Non-pigmented ciliary epithelial cell (primary cell): ENCODE data around the gene PTP4A2.

Experiments used
- DNase-seq: peaks from one replicate; pipeline ENCODE4 v3.0.0-alpha.2; 2010; ENCODE audit warnings: low read depth

PTP4A2 gene

DNA sequence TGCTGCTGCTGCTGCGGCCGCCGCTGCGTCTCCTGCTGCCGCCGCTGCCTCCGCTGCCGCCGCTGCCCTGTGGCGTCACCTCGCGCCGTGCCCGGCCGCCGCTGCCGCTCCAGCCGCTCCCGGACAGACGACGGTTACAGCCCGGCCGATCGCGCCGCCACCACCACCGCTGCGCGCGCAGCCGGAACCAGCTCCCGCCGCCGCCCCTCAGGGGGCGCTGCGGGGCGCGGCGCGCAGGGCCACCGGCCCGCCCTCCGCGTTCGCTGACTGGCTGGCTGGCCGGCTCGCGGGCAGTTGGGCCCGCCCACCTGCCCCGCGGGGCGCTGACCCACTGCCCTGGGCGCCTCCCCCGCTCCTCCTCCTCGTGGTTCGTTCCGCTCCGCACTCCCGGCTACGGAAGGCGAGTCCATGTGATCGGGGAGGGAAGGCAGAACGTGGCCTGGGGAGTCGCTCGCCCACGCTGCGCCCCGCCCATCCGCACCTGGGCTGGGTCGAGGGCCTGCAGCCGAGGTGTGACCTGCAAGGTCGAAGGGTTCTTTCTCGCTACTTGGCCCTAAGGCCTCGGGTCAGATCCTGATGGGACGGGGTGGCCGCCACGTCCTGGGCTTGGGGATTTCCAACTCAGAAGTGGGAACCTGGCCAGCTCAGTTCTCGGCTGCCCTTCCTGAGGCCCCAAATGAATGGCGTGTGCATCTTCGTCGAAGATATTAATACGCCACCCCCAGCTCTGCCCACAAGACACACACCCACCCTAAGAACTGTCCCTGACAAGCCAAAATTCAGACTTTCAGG lies at the start of gene PTP4A2:
TSS of gene PTP4A2 (minus strand) at position 185 of the 792 bp plus-strand sequence. CDS start 19,303 bp downstream, outside the sequence.
- DNase-seq = peak; percentile 75

DNA sequence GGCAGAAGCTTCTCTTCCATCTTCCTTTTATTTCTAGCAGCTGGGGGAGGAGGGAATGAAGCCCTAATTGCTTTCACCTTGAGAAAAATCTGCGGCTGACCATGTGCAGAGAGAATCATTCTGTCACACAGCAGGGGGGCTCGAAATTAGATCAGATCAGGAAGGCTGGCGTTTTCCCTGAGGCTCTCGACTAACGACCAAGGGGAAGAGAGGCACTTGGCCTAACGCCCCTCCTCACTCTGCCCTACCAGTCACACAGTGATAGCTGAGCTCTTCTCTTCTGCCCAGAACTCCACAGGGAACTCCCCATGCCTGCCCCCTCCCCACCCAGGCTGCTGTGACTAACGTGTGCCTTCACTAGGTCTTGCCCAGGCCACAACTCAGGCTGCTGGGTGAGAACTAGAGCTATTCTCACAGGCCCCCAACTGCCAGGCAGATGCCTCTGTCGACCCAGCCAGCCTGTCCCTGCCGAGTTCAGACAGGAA lies 49.0 kb upstream of the PTP4A2 start:
- no peak for DNase-seq

DNA sequence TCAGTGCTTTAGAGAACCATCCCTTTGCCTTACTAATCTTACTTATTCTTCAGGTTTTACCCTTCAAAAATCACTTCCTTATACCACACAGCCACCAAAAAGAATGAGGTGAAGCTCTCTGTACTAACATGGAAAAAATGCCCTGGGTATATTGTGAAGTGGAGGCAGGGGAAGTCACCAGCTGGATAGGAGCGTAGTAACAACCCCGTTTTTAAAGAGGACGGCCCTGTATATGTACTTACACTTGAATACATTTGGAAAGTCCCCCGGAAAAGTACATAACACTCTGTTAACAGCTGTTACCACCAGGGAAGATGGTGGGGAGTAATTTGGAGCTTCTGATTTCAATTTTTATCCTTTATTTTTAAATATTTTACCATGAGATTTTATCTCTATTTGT lies 47.3 kb upstream of the PTP4A2 start:
- no peak for DNase-seq

DNA sequence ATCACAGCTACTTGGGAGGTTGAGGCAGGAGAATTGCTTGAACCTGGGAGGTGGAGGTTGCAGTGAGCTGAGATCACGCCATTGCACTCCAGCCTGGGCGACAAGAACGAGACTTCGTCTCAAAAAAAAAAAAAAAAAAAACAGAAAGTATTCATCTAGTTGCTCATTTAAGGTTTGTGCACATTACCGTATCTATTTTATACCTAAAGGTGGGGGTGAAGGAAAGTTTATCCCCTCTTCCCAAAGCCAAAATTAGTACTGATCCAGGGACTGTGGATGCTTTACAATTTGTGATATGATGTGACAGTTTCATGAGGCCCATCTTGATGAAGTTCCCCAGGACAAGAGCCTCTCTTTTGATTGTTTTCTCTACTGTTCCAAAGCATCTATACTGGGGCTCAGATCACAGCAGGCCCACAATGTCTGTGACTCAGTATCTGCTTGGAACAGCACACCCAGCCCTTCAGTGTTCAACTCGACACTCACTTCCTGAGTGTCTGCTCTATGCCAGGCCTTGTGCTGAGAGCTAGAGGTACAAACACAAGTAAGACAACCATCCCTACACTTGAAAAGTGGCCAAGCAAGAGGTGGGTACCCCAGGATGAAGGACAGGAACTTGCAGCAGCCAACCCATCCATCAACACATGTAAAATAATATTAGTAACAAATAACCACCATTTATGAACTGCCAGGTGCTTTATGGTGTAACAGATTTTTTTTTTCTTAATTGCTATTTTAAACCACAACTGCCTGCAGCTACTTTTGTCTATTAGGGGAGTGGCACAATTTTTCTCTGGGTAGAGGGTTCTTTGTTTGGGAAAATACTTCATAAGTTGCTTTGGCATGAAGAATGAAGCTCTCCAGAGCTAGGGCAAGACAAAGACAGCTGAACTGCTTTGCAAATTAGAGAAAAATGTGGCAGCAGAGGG lies 46.5 kb upstream of the PTP4A2 start:
- peak; percentile 26 for DNase-seq

DNA sequence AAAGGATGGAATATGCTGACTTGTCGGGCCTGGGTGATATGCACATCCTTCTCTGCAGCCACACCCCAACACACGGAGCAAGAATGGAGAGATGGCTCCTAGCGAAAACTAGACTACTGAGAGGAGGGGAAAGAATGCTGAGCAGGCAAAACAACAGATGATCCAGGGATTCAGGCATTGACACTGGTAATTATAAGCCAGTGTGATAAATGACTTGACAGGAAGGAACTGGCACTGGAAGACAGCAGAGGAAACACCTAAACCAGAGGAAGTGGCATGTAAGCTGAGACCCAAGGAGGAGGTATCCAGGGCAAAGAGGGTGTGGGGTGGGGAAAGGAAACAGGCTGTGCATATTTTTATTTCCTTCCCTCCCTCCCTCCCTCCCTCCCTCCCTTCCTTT lies 43.8 kb upstream of the PTP4A2 start:
- no peak for DNase-seq

DNA sequence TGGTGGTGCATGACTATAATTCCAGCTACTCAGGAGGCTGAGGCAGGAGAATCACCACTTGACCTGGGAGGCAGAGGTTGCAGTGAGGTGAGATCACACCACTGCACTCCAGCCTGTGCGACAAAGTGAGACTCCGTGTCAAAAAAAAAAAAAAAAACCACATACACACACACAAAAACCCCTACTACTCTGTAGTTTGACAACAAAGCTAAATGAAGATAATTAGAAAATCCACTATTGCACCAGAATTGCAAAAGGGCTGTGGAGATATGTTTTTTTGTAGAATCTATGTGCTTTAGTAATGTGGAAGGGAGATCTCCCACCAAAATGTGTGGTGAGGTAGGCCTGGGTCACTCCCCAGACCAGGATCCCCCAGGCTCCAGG lies 43.3 kb upstream of the PTP4A2 start:
- DNase-seq = no peak

DNA sequence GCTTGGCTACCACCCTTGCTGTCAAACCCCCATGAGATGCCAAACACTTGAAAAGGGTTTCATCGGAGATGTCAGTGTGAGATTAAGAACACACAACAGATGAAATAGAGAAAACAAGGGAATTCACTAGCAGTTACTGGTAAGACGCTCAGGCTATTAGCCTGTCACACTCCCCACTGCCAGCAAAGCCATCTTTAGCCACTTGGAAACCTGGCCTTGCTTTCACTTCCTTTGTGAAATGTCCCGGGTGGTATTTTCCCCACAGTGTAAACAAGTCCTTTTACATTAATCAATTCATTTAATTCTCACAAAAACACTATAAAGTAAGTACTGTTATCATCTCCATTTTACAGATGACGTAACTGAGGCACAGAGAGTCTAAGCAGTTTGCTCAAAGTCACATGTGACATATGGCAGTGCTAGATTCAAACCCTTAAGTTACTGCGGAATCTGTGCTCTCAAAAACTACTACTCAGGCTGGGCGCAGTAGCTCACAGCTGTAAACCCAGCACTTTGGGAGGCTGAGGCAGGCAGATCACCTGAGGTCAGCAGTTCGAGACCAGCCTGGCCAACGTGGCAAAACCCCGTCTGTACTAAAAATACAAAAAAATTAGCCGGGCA lies 42.8 kb upstream of the PTP4A2 start:
- DNase-seq = no peak

DNA sequence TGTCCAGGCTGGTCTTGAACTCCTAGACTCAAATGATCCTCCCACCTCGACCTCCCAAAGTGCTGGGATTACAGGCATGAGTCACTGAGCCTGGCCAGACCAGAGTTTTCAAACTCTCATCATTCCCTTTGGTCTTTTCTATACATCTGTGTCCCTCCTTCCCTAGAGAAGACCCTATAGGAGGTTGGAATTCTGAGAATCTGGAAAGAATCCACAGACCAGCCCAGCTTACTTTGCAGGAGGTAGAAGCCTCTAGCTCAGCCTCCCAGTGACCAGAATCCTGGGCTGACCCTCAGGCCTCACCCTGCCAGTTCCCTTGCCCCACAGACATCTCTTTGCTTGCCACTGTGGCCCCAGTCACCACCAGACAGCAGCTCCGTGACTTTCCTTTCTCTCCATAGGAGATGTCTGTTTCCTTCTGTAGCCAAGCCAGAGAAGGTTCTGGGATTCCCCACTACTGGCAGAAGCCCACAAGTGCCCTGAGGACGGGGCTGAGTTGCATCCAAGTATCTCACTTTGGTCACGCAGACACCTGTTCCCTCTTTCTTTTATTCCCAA lies 40.8 kb upstream of the PTP4A2 start:
- no peak for DNase-seq

DNA sequence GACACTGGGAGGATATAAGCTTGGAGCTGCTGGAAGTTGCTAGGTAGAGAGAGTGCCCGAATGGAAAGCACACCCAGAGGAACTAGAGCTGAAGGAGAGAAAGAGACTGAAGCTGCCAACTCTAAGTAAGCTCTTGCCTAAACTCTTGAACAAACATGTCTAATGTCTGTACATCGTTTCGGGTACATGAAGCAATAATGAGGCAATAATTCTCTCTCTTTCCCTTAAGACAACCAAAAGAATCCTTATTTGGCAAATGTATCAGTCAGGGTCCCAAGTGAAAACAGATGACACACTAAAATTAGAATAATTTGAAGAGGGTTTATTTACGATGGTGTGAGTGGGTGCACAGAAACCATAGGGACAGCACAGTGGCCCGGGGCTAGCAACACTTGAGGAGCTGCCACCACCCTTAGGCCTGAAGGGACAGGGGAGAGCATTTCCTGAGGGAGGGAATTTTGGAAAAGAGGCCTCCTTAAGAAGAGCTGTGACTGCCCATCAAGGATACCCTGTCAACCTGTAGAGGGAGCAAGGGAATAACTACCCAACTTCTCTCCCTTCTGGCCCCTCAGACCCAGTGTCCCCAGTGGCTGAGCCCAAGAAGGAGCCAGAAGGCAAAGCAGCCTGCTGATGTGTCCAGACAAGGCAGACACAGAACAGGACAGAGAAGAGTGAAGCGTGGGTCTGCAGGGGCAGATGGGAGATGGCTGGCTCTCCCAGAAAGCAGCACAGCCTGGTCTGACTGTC lies 39.4 kb upstream of the PTP4A2 start:
- DNase-seq = no peak

DNA sequence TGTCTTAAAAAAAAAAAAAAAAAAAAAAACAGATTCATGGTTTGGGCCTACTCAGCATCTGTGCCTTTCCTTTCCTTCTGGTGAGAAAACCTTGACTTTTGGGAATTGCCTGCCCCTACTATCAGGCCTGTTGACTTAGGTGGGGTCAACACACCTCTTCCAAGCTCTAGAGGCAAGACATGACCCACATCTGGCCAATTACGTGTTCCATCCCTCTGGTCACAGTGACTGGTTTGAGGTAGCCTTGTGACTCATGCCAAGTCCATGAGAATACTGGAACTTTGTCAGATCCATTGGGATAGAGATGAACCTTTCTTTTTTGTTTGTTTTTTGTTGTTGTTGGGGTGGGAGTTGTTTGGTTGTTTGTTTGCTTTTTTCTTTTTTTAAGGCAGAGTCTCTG lies 38.2 kb upstream of the PTP4A2 start:
- no peak for DNase-seq

DNA sequence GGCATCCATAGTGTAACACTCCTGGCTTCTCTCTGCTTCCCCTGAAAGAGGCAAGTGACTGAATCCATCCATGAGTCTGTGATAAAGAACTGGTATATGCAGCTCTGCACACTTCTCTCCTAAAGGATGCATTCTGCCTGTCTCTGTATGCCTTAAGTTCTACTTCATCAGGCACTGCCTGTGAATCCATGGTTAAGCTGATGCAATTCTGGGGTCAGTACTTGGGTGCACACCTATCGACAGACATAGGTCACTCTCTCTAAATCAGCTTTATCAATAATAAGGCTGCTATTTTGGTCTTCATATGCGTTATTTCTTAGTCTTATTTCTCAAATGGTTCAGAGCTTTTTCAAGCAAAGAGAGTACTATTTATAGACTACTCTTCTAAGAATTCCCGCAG lies 32.7 kb upstream of the PTP4A2 start:
- no peak for DNase-seq

DNA sequence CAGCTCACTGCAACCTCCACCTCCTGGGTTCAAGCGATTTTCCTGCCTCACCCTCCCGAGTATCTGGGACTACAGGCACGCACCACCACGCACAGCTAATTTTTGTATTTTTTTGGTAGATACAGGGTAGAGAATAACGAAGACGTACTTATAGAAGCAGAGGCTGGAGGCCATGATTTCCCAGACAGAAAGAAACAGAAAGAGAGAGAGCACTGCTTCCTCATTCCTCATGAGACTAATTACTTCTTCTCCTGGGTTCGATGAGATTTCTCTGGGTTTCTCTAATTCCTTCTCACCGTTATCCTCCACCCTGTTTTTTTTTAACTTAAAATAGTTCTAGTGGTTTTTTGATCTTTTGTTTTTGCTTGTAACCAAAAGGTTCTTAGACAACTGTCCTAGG lies 23.4 kb upstream of the PTP4A2 start:
- DNase-seq = no peak

DNA sequence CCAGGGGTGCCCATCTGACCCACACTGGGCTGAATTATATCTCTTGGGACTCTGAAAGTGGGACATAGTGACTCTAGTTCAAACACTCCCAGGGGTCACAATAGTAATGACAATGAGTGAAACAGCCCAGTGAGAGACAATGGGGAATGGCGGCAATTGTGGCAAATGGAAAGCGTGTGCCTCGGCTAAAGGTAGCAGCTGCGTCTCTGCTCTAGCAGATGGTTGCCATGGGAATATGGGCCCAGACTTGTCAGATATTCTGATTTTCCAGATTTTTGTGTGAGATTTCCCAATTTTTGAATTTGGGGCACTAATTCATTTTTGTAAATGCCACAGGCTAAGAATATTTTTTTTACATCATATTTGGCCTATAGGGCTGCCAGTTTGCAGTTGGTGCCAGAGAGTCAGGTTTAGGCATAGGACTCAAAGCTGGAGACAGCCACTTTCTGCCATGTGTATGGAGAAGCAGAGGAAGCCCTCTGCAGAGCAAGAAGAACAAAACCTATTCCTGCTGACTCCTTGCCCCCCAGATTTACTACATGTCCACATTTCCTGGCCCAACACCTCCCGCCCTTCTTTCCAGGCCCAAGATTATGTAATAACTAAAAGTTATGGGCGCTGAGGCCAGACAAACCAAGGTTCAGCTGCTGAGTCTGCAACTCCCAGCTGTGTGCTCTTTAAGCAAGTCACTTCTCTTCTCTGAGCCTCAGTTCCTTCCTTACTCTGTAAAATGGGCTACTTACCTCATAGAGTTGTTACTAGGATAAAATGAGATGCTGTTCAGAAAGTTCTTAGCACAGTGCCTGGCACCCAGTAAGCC lies 21.6 kb upstream of the PTP4A2 start:
- DNase-seq = no peak

DNA sequence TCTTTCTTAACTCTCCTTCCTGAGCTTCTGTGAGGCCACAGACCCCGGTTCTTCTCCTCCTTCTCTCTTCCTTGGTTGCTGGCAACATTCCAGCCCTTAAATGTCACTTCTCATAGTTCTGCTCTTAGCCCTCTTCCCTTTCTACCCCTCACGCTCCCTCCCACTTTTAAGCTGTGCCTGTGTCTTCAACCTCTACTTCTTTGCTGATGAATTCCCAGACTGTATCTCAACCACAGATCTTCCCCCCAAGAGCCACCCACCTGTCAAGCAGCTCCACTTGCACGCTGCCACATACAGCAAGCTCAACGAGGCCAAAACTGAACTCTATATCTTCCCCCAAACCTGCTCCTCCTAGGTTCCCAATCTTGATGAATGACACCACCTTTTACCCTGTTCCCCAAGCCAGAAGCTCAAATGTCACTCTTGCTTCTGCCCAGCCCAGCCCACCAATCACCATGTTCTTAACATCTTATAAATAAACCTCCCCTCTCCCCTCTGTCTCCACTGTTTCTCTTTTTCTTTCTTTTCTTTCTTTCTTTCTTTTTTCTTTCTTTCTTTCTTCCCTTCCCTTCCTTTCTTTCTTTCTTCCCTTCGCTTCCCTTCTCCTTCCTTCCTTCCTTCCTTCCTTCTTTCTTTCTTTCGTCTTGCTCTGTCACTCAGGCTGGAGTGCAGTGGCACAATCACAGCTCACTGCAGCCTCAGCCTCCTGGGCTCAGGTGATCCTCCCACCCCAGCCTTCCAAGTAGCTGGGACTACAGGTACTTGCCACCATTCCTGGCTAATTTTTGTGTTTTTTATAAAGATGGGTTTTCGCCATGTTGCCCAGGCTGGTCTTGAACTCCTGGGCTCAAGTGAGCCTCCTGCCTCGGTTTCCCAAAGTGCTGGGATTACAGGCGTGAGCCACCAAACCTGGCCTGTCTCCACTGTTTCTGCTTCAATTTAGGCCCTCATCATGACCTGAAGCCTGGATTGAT lies 19.8 kb upstream of the PTP4A2 start:
- DNase-seq = no peak

DNA sequence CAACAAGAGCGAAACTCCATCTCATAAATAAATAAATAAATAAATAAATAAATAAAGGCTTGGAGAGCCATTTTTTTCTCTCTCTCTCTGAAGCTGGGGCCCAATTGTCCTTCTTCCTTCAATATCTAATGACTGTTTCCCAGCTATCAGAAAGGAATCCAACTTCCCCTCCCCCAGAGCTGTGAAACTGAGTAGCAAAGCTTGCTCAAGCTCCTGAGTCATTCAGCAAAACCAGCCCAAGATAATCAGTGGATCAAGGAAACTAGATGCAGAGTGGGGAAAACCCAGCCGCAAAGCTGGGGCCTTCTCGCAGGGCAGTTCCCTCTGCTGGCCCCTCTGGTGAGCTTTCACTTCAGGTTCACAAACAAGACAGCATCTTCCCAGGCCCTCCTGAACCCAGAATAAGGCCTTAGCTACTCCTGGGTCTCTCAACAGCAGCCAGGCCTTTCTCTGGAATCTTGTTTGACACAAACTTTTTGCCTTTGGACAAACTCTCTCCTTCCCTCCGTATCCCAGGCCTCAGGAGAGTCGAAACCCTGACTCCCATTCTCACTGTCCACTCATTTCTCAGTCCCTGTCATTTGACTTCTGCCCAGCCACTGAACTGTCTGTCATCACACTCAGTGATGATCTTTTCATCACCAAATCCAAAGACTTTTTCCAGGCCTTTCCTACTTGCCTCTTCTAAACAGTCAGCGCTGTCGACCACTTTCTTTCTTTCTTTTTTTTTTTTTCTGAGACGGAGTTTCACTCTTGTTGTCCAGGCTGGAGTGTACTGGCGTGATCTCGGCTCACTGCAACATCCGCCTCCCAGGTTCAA lies 18.0 kb upstream of the PTP4A2 start:
- DNase-seq = peak; percentile 99

DNA sequence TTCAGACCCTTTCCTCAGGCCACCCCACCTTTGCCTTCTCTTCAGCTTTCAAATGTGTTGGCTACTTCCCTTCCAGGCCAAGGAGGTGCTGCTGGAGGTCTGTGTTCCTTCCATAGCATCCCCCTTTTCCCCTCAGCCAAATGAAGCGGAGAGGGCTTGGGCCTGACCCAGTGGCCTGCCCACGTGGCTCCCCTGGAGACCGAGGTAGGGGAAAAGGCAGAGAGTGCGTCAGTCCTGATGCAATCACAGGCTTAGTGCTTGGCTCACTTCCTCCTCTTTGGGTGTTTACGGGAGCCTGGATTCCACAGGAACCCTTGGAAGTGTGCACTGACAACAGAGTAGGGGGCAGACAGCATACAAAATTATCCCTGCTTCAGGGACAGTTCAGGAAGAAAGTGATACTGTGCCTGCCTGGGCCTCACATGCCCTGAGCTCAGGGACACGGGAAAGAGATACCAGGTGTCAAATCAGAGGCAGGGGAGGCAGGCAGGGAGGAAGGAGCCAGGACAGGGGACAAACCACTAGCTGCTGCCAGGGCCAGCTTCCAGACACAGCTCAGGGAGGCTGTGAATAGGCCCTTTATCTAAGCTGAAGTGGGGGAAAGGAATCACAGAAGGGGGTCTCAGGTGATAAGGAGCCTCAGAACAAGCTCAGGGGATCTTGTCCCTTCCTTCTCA lies 16.6 kb upstream of the PTP4A2 start:
- peak; percentile 93 for DNase-seq

DNA sequence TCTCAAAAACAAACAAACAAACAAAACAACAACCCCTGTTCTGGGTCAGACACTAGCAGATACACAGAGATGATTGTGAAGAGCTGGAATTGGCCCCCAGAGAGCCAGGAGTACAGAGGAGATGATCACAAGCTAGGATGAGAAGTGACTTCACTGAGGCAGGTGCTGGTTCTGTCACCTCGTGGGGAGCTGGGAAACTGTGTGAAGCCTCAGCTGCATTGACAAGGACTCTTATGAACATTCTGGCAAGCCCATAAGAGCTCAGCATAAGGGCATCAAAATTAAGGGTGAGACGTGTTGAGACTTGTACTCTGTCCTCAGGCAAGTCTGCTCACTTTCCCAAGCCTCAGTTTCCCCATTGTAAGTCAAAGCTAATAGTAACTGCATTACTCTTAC lies 14.7 kb upstream of the PTP4A2 start:
- no peak for DNase-seq

DNA sequence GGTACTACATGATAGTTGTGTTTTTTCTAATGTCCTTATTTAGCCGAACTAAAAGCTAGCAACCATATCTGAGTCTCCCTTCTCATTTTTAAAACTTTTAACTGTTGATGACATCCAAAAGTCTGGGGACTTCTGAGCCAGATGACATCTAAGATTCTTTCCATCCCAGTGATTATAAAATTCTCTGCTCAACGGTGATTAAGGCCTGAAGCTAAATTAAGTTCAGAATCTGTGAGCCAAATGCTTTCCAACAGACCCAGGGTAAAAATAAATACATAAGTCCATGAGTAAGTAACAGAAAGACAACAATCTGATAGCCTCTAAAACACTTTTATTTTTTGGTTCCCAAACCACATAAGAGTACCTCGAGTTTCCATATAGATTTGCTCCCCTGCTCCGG lies 13.1 kb upstream of the PTP4A2 start:
- DNase-seq = no peak
